Liver (tissue), 9 donors: Measurements from ENCODE around the gene S100A16. TPM values are rescaled to one million over a fixed set of nuclear protein-coding genes. Genes with fewer than 3 reads are reported as not detected.

Experiments
- DNase-seq: peaks from one replicate; pipeline ENCODE4 v3.0.0-alpha.2; 2017; ENCODE audit warnings: low spot score
- H3K27ac ChIP-seq, 2 donors: one replicate each; pipeline ENCODE4 v1.7.0; 2013; ENCODE audit warnings: inconsistent platforms in 2 of 2, low read length in 2 of 2, control low read depth in 1 of 2, low read depth in 1 of 2, mild to moderate bottlenecking in 1 of 2
- H3K27me3 ChIP-seq, 4 donors: one replicate each; pipeline versions ENCODE4 v1.6.1 to v1.7.0; 2013; ENCODE audit warnings: low read length in 3 of 4, inconsistent platforms in 1 of 4, mild to moderate bottlenecking in 1 of 4, moderate library complexity in 1 of 4; ENCODE audit not compliant: control insufficient read depth in 4 of 4, insufficient read depth in 4 of 4
- H3K36me3 ChIP-seq, 4 donors: one replicate each; pipeline versions ENCODE4 v1.6.1 to v1.7.0; 2013; ENCODE audit warnings: low read length in 3 of 4, mild to moderate bottlenecking in 3 of 4, low read depth in 1 of 4, moderate library complexity in 1 of 4; ENCODE audit not compliant: control insufficient read depth in 4 of 4, insufficient read depth in 3 of 4
- H3K4me1 ChIP-seq, 4 donors: one replicate each; pipeline versions ENCODE4 v1.6.1 to v1.7.0; 2013; ENCODE audit warnings: low read length in 3 of 4, mild to moderate bottlenecking in 3 of 4, moderate library complexity in 1 of 4; ENCODE audit not compliant: control insufficient read depth in 4 of 4, insufficient read depth in 4 of 4
- H3K4me3 ChIP-seq, 3 donors: one replicate each; pipeline versions ENCODE4 v1.6.1 to v1.7.0; 2013; ENCODE audit warnings: low read length in 3 of 3, control low read depth in 1 of 3, low read depth in 1 of 3, mild to moderate bottlenecking in 1 of 3
- H3K9ac ChIP-seq, 2 donors: one replicate each; pipeline ENCODE4 v1.7.0; 2013; ENCODE audit warnings: low read length in 2 of 2, mild to moderate bottlenecking in 2 of 2, moderate library complexity in 2 of 2, control low read depth in 1 of 2, low read depth in 1 of 2
- H3K9me3 ChIP-seq, 4 donors: one replicate each; pipeline versions ENCODE4 v1.6.1 to v1.7.0; 2013; ENCODE audit warnings: low read length in 3 of 4; ENCODE audit not compliant: control insufficient read depth in 4 of 4
- ATF3 ChIP-seq: IDR thresholded peaks from 2 replicates; pipeline ENCODE4 v1.6.1; 2016; ENCODE audit warnings: antibody characterized with exemption
- EGR1 ChIP-seq, 2 donors: IDR thresholded peaks; 2 replicates each; pipeline ENCODE4 v1.6.1; 2016 to 2018; ENCODE audit warnings: antibody characterized with exemption in 2 of 2, low read depth in 2 of 2
- FOXA1 ChIP-seq: IDR thresholded peaks from 2 replicates; pipeline ENCODE4 v1.6.1; 2016; ENCODE audit warnings: antibody characterized with exemption
- FOXA2 ChIP-seq: IDR thresholded peaks from 2 replicates; pipeline ENCODE4 v1.6.1; 2016; ENCODE audit warnings: antibody characterized with exemption
- GABPA ChIP-seq, 2 donors: IDR thresholded peaks in 1 of 2; conservative IDR thresholded peaks in 1 of 2; 2 replicates each; pipeline ENCODE4 v1.6.1; 2016; ENCODE audit warnings: antibody characterized with exemption in 2 of 2, mild to moderate bottlenecking in 1 of 2, moderate library complexity in 1 of 2
- HNF4A ChIP-seq, 2 donors: conservative IDR thresholded peaks; 2 replicates each; pipeline ENCODE4 v1.6.1; 2016; ENCODE audit warnings: antibody characterized with exemption in 2 of 2, mild to moderate bottlenecking in 2 of 2
- HNF4G ChIP-seq: IDR thresholded peaks from 2 replicates; pipeline ENCODE4 v1.6.1; 2016; ENCODE audit warnings: antibody characterized with exemption
- JUND ChIP-seq, 2 donors: IDR thresholded peaks; 2 replicates each; pipeline ENCODE4 v1.6.1; 2016; ENCODE audit warnings: antibody characterized with exemption in 2 of 2
- MAX ChIP-seq: IDR thresholded peaks from 2 replicates; pipeline ENCODE4 v1.6.1; 2016; ENCODE audit warnings: antibody characterized with exemption
- NR2F2 ChIP-seq: IDR thresholded peaks from 2 replicates; pipeline ENCODE4 v1.6.1; 2016; ENCODE audit warnings: antibody characterized with exemption
- RAD21 ChIP-seq, 2 donors: IDR thresholded peaks; 2 replicates each; pipeline ENCODE4 v1.6.1; 2016; ENCODE audit warnings: antibody characterized with exemption in 2 of 2, mild to moderate bottlenecking in 2 of 2
- REST ChIP-seq: IDR thresholded peaks from 2 replicates; pipeline ENCODE4 v1.6.1; 2016; ENCODE audit warnings: antibody characterized with exemption, mild to moderate bottlenecking
- RXRA ChIP-seq, 2 donors: IDR thresholded peaks; 2 replicates each; pipeline ENCODE4 v1.6.1; 2017 to 2018; ENCODE audit warnings: antibody characterized with exemption in 2 of 2, mild to moderate bottlenecking in 1 of 2
- SP1 ChIP-seq: IDR thresholded peaks from 2 replicates; pipeline ENCODE4 v1.6.1; 2018; ENCODE audit warnings: antibody characterized with exemption, mild to moderate bottlenecking
- TAF1 ChIP-seq: conservative IDR thresholded peaks from 2 replicates; pipeline ENCODE4 v1.6.1; 2016; ENCODE audit warnings: antibody characterized with exemption, mild to moderate bottlenecking
- YY1 ChIP-seq: IDR thresholded peaks from 2 replicates; pipeline ENCODE4 v1.6.1; 2016; ENCODE audit warnings: antibody characterized with exemption, mild to moderate bottlenecking
- ZBTB33 ChIP-seq: IDR thresholded peaks from 2 replicates; pipeline ENCODE4 v1.6.1; 2016; ENCODE audit warnings: antibody characterized with exemption
- WGBS: extraction: QIAGEN DNeasy Blood & Tissue Kit; methylation state at CpG from one replicate; pipeline ENCODE4 v1.1.7; 2013; 5-methylcytosine and 5-hydroxymethylcytosine counted together
- polyA plus RNA-seq, 2 donors: library from polyadenylated mRNA; stranded (reverse) in 1 of 2; unstranded in 1 of 2; fragments of 200-250 nt in 1 of 2; fragments of >200 nt in 1 of 2; fragmentation: Nextera tagmentation in 1 of 2; extraction: Ambion mirVana in 1 of 2; gene quantifications; one replicate each; pipeline versions ENCODE4 v1.2.1 to v1.2.3, GENCODE V29; 2013 to 2015
- total RNA-seq, 2 donors: library from RNA; depleted of rRNA; stranded (reverse); fragments of >200 nt; gene quantifications; one replicate each; pipeline ENCODE4 v1.2.3, GENCODE V29; 2014
- TF ChIP-seq, protein P1 (sequence below): fragments of 150-350 bp; IDR thresholded peaks from 2 replicates; pipeline ENCODE4 v1.5.1; 2017; ENCODE audit warnings: improper control_type of control experiment, low read depth, low read length; ENCODE audit not compliant: missing input control
- donor health status: healthy.
- donor health status: healthy.
- donor health status: healthy.
- donor health status: healthy.
- donor health status: healthy.

S100A16 gene
- total and polyA plus RNA-seq, 4 donors = 27.3 to 142 (median 81.8) TPM

- 100% methylated on average over 1 of the region's 1 CpG for WGBS
- H3K9ac ChIP-seq = no peak overlapping the region
- TF ChIP-seq EGR1 (IDR thresholded peaks at IDR 0.05; ENCODE audit: low read depth in 2 of 2) (no peak), SP1 (no peak), YY1 (no peak), FOXA1 (no peak), NR2F2 (no peak), HNF4A (conservative IDR thresholded peaks at IDR 0.05) (no peak), TAF1 (no peak), REST (no peak), MAX (no peak), ATF3 (no peak), RAD21 (IDR thresholded peaks at IDR 0.05) (no peak), ZBTB33 (no peak), GABPA (IDR thresholded peaks at IDR 0.05 in 1 of 2, conservative IDR thresholded peaks at IDR 0.05 in 1 of 2) (no peak), HNF4G (no peak), RXRA (IDR thresholded peaks at IDR 0.05) (no peak), JUND (IDR thresholded peaks at IDR 0.05) (no peak), FOXA2 (no peak)
- TF ChIP-seq, protein P1, sequence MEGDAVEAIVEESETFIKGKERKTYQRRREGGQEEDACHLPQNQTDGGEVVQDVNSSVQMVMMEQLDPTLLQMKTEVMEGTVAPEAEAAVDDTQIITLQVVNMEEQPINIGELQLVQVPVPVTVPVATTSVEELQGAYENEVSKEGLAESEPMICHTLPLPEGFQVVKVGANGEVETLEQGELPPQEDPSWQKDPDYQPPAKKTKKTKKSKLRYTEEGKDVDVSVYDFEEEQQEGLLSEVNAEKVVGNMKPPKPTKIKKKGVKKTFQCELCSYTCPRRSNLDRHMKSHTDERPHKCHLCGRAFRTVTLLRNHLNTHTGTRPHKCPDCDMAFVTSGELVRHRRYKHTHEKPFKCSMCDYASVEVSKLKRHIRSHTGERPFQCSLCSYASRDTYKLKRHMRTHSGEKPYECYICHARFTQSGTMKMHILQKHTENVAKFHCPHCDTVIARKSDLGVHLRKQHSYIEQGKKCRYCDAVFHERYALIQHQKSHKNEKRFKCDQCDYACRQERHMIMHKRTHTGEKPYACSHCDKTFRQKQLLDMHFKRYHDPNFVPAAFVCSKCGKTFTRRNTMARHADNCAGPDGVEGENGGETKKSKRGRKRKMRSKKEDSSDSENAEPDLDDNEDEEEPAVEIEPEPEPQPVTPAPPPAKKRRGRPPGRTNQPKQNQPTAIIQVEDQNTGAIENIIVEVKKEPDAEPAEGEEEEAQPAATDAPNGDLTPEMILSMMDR = no peak
- H3K4me1 ChIP-seq = peaks cover 0 to 19% (median 10%) of the 10 kb centered on the region in 4 donors
- H3K9me3 ChIP-seq = no peaks in the 10 kb centered on the region
- H3K4me3 ChIP-seq = no peak overlapping the region
- H3K36me3 ChIP-seq = no peaks in the 10 kb centered on the region
- no peak for DNase-seq
- no peak overlapping the region for H3K27ac ChIP-seq
- H3K27me3 ChIP-seq = no peaks in the 10 kb centered on the region
These were observed 38.8 kb upstream of the S100A16 start for GRCh38 chr1:153651771-153652170.
